ENCODE results near the gene LEF1.

The LEF1 gene

DNA sequence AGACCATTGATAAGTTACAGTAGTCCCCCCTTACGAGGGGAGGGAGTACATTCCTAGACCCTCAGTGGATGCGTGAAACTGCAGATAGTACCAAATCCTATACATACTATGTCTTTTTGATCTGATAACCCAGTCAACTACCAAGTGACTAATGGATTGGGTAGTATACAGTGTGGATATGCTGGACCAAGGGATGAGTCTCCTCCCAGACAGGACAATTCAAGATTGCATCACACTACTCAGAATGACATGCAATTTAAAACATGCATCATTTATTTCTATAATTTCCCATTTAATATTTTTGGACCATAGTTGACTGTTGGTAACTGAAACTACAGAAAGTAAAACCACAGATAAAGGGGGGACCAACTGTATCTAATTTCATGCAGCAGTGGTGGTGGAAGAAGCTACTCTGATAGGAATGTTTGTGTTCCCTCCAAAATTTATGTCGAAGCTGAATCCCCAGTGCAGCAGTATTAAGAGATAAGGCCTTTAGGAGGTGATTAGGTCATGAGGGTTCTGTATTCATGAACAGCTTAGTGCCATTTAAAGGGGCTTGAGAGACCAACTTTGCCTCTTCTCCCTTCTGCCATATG lies 167.1 kb downstream of the LEF1 start:
- DNase-seq (ENCODE audit: low read depth in 2 of 2), result no peak

GRCh38 chr4:107999932-108000539 lies 168.7 kb downstream of the LEF1 start:
- no peak for DNase-seq (ENCODE audit: low read depth in 2 of 2)

- DNase-seq (ENCODE audit: low read depth in 2 of 2), result no peak
These were observed 170.9 kb downstream of the LEF1 start for GRCh38 chr4:107997794-107998193.
